GM21576 (cell line): ENCODE data around the gene CYP2A6.
"Not testable (repeated sequence)": the region's sequence is repeated elsewhere in the genome, so short reads cannot be mapped to it uniquely, and the experiment has no call there.

Source experiments
- ATAC-seq: cut with Tn5 transposase; IDR thresholded peaks from one replicate; pipeline ENCODE4 v1.9.1; 2021; ENCODE audit warnings: mild to moderate bottlenecking, moderate library complexity; ENCODE audit not compliant: unreplicated experiment

The CYP2A6 gene, protein sequence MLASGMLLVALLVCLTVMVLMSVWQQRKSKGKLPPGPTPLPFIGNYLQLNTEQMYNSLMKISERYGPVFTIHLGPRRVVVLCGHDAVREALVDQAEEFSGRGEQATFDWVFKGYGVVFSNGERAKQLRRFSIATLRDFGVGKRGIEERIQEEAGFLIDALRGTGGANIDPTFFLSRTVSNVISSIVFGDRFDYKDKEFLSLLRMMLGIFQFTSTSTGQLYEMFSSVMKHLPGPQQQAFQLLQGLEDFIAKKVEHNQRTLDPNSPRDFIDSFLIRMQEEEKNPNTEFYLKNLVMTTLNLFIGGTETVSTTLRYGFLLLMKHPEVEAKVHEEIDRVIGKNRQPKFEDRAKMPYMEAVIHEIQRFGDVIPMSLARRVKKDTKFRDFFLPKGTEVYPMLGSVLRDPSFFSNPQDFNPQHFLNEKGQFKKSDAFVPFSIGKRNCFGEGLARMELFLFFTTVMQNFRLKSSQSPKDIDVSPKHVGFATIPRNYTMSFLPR

GRCh38 chr19:40850277-40850676, at the start of gene CYP2A6:
TSS of gene CYP2A6 (minus strand) at chr19:40850447. CDS start at chr19:40850426, 21 bp downstream.
- ATAC-seq, result not testable (repeated sequence)

DNA sequence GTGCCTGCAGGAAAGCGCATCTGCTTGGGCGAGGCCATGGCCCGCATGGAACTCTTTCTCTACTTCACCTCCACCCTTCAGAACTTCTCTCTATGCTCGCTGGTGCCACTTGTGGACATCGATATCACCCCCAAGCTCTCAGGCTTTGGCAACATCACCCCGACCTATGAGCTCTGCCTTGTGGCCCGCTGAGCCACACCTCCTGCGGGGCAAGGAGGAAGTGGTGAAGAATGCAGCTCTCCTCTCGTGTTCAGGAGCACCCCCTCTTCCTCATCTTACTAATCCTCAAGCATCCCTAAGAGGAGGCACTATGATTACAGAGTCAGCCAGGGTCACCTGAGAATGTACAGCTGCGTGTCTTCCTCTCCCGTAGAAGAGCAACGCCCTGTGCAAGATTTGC, 49.7 kb upstream of the CYP2A6 start:
- ATAC-seq, result not testable (repeated sequence)

DNA sequence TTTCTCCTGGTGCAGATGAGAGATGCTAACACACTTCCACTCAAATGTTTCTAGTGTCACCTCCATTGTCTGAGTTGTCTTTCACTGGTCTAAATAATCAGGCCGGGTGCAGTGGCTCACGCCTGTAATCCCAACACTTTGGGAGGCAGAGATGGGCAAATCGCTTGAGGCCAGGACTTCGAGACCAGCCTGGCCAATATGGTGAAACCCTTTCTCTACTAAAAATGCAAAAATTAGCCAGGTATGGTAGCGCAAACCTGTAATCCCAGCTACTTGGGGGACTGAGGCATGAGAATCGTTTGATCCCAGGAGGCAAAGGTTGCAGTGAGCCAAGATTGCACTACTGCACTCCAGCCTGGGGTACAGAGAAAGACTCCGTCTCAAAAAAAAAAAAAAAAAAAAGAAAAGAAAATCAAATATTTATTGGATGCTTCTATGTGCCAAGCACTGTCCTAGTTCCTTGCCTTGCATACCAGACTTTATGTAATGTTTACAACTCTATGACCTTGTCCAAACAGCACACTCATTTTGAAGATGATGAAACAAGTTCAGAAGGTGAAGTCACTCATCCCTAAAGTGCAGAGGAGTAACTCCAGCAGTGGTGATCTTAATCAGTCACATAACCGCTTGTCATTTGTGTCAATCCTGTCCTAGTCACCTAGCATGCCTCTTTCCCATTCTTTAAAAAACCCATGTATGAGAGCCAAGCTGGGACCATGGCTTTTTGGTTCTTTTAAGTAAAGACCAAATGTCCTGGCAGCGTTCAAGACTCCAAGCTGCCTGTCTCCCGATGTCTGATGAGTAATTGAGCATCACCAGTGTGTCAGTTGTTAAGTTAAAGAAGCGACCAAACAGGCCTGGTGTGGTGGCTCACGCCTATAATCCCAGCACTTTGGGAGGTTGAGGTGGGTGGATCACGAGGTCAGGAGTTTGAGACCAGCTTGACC, 46.9 kb upstream of the CYP2A6 start:
- not testable (repeated sequence) for ATAC-seq

DNA sequence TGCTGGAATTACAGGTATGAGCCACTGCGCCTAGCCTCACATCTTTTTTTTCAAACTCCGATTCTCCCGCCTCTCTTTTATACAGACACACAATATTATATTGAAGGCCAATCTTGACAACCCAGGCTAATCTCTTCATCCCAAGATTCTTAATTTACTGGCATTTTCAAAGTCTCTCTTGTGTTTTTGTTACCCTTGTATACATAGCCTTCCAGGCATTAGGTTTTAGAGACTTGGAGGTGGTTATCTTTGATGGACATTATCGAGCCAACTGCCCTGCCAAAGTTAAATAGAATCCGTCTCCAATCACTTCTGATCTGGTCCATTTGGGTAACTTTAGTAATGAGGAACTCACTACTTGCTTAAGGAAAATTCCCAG, 46.2 kb upstream of the CYP2A6 start:
- no peak for ATAC-seq

DNA sequence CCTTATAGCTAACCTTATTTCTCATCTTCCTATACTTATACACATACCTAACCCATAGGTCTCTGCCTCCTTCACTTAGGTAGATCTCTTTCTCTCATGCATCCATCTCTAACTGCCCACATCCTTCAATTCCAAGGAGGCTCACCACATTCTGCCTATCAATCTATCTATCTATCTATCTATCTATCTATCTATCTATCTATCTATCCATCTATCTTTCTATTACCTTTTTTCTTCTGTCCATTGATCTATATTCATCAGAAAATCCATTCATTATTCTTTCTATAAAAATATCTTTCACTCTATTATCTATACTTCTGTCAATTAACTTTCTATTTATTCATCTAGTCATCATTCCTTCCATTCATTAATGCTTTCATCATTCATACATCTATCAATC, 42.9 kb upstream of the CYP2A6 start:
- ATAC-seq, result no peak

DNA sequence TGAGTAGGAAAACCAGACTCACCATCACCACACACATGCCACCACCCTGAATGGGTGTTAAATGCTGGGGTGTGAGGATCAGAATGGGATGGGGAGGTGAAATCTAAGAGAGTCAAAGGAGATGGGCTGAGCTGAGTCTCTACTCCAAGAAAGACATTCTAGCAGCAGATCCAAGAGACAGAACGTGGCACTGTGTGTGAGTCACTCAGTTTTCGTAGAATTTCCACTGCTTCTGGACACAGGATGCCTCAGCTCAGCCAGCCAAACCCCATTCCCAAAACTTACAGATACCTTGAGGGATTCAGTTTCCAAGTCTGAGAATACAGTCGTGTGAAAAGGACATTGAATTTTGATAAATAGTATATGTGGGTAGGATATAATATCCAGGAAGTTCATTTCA, 39.1 kb upstream of the CYP2A6 start:
- ATAC-seq, result no peak

DNA sequence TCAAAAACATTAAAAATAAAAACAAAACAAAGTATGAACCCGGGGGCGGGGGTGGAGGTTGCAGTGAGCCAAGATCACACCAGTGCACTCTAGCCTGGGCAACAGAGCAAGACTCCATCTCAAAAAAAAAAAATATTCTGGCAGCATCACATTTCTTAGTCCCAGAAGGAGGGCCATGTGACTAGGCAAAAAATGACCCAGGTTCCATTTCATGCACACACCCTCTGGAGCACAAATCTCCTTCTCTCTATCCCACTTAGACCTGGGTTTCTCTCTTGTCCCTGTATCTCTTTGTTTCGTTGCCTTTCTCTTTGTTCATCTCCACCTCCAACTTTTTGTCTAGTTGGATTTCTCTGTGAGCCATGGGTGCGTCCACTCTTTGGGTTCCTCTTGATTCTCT, 37.9 kb upstream of the CYP2A6 start:
- no peak for ATAC-seq

GRCh38 chr19:40884187-40884931, 34.1 kb upstream of the CYP2A6 start:
- ATAC-seq, result not testable (repeated sequence)

DNA sequence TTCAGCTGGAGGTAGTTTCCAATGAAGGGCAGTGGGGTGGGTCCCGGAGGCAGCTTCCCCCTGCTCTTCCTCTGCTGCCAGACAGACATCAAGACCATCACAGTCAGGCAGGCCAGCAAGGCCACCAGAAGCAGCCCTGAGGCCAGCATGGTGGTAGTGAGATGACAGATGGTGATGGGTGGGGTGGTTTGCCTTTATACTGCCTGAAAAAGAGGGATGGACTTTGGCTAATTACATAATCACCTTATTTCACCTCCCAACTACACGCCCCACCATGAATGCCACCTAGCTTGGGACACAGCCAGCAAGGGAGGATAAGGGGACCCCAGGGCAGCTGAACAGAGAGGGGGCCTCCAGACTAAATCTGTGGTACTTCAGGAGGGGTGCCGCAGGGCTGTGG, 31.8 kb upstream of the CYP2A6 start, which contains the start of gene CYP2A7:
TSS of gene CYP2A7 (minus strand) at position 170 of the 400 bp plus-strand sequence. CDS start at position 149, 21 bp downstream.
- ATAC-seq, result not testable (repeated sequence)

DNA sequence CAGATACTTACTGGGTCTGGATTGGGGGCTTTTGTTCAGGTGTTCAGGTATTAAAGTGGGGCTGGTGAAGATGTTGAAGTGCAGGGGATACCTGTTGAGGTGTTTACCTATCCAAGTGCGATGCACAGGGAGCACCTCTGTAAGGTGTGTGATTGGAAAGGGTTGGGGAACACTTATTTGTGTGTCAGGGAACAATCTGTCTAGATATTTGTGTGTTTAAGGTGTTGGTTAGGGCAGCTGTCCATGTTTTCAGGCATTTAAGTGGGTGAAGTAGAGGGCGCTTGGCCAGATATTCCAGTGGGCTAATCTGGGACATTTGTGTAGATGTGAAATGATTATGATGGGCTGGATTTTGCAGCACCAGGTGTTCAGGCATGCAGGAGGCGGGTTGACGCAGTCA, 29.1 kb upstream of the CYP2A6 start:
- ATAC-seq, result not testable (repeated sequence)

DNA sequence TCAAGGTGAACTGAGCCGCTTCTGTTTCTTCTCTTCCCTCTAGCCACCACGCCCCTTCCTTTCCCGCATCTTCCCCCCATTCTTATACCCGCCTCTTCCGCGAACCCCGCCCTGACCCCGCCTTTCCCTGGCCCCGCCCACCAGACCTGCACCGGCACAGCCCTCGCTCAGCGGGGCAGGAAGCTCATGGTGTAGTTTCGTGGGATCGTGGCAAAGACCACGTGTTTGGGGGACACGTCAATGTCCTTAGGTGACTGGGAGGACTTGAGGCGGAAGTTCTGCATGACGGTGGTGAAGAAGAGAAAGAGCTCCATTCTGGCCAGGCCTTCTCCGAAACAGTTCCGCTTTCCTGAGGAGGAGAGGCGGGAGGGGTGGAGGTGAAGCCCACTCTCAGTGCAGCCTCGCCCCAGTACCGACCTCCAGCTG, 25.3 kb upstream of the CYP2A6 start:
- not testable (repeated sequence) for ATAC-seq

DNA sequence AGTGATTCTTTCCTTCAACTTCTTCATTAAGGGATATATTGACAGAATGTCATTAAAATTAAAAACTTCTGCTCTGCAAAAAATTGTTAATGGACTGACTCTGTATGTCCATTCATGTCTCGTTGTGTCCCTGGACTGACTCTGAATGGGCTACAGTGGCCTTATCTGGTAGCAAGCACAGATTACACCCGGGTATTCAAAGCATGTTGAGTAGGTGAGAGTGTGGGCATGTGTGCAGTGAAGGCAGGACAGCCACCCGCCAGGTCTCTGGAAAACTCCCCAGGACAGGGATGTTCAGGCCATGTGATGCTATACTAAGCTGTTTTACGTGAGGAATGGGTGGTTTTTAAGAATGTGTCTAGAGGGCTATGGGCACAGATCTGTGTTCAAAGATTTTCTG, 24.6 kb upstream of the CYP2A6 start:
- ATAC-seq, result not testable (repeated sequence)

DNA sequence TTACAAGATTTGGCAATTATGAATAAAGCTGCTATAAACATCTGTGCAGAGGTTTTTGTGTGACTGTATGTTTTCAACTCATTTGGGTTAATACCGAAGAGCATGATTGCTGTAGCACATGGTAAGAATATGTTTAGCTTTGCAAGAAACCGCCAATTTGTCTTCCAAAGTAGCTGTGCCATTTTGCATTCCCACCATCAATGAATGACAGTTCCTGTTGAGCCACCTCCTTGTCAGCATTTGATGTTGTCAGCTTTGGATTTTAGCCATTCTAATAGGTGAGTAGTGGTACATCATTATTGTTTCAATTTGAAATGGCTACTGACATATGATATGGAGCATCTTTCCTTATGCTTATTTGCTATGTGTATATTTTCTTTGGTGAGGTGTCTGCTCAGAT, 23.6 kb upstream of the CYP2A6 start:
- not testable (repeated sequence) for ATAC-seq

- no peak for ATAC-seq
These were observed 22.0 kb upstream of the CYP2A6 start for GRCh38 chr19:40872209-40872608.

- no peak for ATAC-seq
These were observed 17.5 kb upstream of the CYP2A6 start for GRCh38 chr19:40867701-40868100.

DNA sequence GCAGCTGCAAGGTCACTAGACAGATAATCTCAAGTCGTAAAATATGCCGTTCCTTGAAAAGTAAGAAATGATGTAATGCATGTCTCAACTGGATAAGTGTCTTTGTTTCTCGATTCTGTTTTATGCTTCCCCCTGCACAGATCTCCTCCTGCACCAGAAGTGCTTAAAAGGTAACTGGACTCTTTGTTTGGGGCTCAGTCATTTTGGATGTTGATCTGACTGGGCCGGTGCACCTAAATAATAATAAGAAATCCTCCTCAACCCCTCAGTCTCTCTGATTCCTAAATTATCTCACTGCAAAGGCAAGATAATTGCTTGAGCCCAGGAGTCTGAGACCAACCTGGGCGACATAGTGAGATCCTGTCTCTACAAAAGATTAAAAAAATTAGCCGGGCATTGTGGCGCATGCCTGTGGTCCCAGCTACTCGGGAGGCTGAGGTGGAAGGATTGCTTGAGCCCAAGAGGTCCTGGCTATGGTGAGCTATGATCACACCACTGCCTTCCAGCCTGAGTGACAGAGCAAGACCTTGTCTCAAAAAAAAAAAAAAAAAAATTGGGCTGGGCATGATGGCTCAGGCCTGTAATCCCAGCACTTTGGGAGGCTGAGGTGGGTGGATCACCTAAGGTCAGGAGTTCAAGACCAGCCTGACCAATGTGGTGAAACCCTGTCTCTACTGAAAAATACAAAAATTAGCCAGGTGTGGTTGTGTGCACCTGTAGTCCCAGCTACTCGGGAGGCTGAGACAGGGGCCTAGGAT, 14.7 kb upstream of the CYP2A6 start:
- ATAC-seq, result not testable (repeated sequence)

DNA sequence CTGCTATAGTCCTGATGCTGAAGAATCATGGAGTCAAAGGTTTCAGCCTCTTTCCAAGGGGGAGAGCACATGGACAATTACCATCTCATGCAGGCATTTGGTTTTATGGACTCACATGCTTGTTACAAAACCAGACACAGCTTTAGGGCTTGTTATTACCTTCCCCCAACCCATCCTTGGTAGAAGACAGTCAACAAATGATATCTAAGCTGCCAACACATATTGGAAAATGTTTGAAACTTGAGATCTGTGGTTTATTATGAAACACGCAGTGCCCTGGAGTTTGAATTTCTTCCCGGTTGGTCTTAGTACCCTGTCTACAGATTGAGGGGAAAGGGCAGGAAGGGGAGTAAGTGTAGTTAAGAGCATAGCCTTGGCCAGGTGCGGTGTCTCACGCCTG, 12.5 kb upstream of the CYP2A6 start:
- ATAC-seq, result no peak

DNA sequence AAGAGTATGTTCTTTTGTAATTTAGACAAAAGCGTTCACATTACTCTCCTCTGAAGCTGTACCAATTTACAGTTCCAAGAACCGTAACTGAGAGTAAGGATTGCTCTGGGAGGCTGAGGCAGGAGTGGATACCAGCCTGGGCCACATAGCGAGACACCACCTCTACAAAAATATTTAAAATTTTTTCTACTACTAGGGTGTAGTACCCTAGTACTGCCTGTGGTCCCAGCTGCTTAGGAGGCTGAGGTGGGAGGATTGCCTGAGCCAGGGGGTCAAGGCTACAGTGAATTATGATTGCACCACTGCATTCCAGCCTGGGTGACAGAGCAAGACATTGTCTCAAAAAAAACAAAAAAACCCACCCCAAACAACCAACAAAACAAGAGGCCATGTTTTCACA, 12.1 kb upstream of the CYP2A6 start:
- ATAC-seq, result no peak

GRCh38 chr19:40858109-40858508, 7.9 kb upstream of the CYP2A6 start:
- ATAC-seq, result no peak
